ENCODE measurements around the gene IDH3A. TPM values are rescaled to one million over a fixed set of nuclear protein-coding genes. Genes with fewer than 3 reads are reported as not detected.

The IDH3A gene
- total RNA-seq, 1 experiment from 2014 or later = 111 TPM

DNA sequence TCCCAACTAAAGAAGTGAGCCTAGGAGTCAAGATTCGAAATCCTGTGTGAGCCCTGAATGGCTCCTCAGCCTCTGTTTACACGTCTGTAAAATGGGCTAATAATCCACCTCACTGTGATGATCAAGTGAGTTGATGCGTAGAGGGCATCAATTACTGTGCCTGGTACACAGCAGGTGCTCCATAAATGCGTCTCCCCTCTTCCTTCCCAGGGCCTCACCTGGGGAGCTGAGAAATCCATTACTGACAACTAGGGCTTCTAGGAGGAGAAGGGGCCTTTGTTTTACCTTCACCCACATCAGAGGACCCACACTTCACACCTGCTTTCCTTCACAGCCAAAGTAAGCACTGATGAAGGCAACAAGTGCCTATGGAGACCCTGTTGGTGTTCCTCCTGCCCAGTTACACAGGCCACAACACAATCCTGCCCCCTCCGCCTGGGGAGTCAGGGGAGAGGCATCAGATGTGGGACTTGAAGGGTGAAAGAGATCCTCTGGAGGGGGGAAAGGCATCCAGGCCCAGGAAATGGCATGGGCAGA is 19.3 kb upstream of the IDH3A start:
- CTCF ChIA-PET = interaction anchor here (0.6 kb wide), 1 partner anchor 16 kb away, joined by 8 read pairs; no protein-coding TSS in a partner anchor
- H3K27ac Mint-ChIP-seq (ENCODE audit: unreplicated experiment) = no peak overlapping the region
- H3K9me3 Mint-ChIP-seq (ENCODE audit: low read depth, unreplicated experiment) = no peaks in the 10 kb centered on the region
- H3K4me3 Mint-ChIP-seq (ENCODE audit: low read depth, unreplicated experiment) = peak overlapping the region; percentile 75
- DNase-seq = no peak
- BruUV-seq (replicated peaks) = no TSS peak
- intact Hi-C loops (cut with micrococcal nuclease; ENCODE audit: unreplicated experiment) = loop anchor here (5.0 kb wide), 2 partner anchors 47 to 112 kb away; no protein-coding TSS in a partner anchor
- TF ChIP-seq, protein P1, sequence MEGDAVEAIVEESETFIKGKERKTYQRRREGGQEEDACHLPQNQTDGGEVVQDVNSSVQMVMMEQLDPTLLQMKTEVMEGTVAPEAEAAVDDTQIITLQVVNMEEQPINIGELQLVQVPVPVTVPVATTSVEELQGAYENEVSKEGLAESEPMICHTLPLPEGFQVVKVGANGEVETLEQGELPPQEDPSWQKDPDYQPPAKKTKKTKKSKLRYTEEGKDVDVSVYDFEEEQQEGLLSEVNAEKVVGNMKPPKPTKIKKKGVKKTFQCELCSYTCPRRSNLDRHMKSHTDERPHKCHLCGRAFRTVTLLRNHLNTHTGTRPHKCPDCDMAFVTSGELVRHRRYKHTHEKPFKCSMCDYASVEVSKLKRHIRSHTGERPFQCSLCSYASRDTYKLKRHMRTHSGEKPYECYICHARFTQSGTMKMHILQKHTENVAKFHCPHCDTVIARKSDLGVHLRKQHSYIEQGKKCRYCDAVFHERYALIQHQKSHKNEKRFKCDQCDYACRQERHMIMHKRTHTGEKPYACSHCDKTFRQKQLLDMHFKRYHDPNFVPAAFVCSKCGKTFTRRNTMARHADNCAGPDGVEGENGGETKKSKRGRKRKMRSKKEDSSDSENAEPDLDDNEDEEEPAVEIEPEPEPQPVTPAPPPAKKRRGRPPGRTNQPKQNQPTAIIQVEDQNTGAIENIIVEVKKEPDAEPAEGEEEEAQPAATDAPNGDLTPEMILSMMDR (IDR thresholded peaks at IDR 0.05; ENCODE audit: unreplicated experiment) = no peak
- H3K4me1 Mint-ChIP-seq (ENCODE audit: low read depth, unreplicated experiment) = peaks cover 36% of the 10 kb centered on the region
- peaks cover 28% of the 10 kb centered on the region for H3K36me3 Mint-ChIP-seq (ENCODE audit: insufficient read depth, unreplicated experiment)
- no peaks in the 10 kb centered on the region for H3K27me3 Mint-ChIP-seq (ENCODE audit: unreplicated experiment)

DNA sequence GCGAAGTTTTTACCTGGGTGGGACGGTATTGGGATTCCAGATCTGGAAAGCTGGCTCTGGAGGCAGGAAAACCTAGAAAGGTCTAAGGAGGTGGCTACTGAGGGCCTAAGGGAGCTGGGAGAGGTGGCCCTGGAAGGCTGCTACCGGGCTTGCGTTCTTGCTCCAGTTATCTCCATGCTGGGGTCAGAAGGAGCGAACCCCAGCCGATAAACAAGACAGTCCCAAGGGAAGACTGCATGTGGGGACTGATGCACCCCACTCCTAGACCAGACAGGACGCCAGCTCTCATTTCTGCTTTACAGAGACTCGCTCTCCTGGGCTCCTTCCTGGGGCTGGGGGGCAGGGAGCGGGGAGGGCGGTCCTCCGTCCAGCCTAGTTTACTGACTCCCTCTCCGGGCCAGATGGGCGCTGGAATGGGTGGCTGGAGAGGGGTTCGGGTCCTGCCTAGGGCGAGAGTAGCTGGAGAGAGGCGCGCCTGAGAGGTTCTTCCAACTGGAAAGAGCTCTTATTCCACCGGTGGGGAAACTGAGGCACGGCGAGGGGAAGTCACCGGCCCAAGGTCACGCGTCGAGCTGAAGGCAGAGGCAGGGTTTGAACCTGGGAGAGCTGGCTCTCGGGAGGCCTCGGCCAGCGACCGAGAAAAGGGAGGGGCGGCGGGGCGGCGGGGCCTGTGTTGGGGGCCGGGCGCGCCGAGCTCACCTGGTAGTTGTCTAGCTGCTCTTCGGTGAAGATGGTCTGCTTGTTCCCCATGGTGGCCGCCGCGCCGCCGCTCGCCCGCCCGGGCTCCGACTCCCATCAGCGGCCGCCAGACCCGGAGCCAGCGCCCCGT is 18.5 kb upstream of the IDH3A start:
- no peaks in the 10 kb centered on the region for H3K9me3 Mint-ChIP-seq (ENCODE audit: low read depth, unreplicated experiment)
- no peak for DNase-seq
- H3K27me3 Mint-ChIP-seq (ENCODE audit: unreplicated experiment) = no peaks in the 10 kb centered on the region
- peaks cover 36% of the 10 kb centered on the region for H3K4me1 Mint-ChIP-seq (ENCODE audit: low read depth, unreplicated experiment)
- CTCF ChIA-PET = interaction anchor here (0.6 to 2.1 kb wide), 9 partner anchors 12 to 122 kb away, joined by 3 to 10 read pairs (median 3); no protein-coding TSS in a partner anchor
- TF ChIP-seq, protein P1 (IDR thresholded peaks at IDR 0.05; ENCODE audit: unreplicated experiment) = no peak
- peak overlapping the region; percentile 75 for H3K4me3 Mint-ChIP-seq (ENCODE audit: low read depth, unreplicated experiment)
- peak overlapping the region; percentile 76 for H3K27ac Mint-ChIP-seq (ENCODE audit: unreplicated experiment)
- TSS peak; percentile 23 for BruUV-seq (replicated peaks)
- peaks cover 28% of the 10 kb centered on the region for H3K36me3 Mint-ChIP-seq (ENCODE audit: insufficient read depth, unreplicated experiment)
- intact Hi-C loops (cut with micrococcal nuclease; ENCODE audit: unreplicated experiment) = loop anchor here (5.0 kb wide), 2 partner anchors 47 to 112 kb away; no protein-coding TSS in a partner anchor

- TSS peak; percentile 62 for BruUV-seq (replicated peaks)
- Mint-ChIP-seq H3K9me3 (ENCODE audit: low read depth, unreplicated experiment) (no peaks in the 10 kb centered on the region), H3K36me3 (ENCODE audit: insufficient read depth, unreplicated experiment) (peaks cover 28% of the 10 kb centered on the region), H3K27ac (ENCODE audit: unreplicated experiment) (peak within 1 kb of the TSS; percentile 76), H3K4me3 (ENCODE audit: low read depth, unreplicated experiment) (peak within 1 kb of the TSS; percentile 75), H3K4me1 (ENCODE audit: low read depth, unreplicated experiment) (peaks cover 36% of the 10 kb centered on the region), H3K27me3 (ENCODE audit: unreplicated experiment) (no peaks in the 10 kb centered on the region)
- CTCF ChIA-PET = interaction anchor here (0.6 to 2.1 kb wide), 8 partner anchors 16 to 121 kb away, joined by 3 to 10 read pairs (median 4); no protein-coding TSS in a partner anchor
- intact Hi-C loops (cut with micrococcal nuclease; ENCODE audit: unreplicated experiment) = loop anchor here (5.0 kb wide), 2 partner anchors 46 to 111 kb away; no protein-coding TSS in a partner anchor
- DNase-seq = peak; percentile 90
- TF ChIP-seq, protein P1 (IDR thresholded peaks at IDR 0.05; ENCODE audit: unreplicated experiment) = peak; percentile 88
Observed at GRCh38 chr15:78131295-78132061, 17.7 kb upstream of the IDH3A start, which contains the start of gene CIB2. Gene CIB2, minus strand, starts transcription at chr15:78131445. Its CDS starts 230 bp downstream, at chr15:78131215.

- DNase-seq = peak; percentile 71
- peak overlapping the region; percentile 31 for H3K4me3 Mint-ChIP-seq (ENCODE audit: low read depth, unreplicated experiment)
- no TSS peak for BruUV-seq (replicated peaks)
Observed at GRCh38 chr15:78133801-78134200, 15.4 kb upstream of the IDH3A start.

More at GRCh38 chr15:78133801-78134200, 15.4 kb upstream of the IDH3A start:
- Mint-ChIP-seq H3K27me3 (ENCODE audit: unreplicated experiment) (no peaks in the 10 kb centered on the region), H3K4me1 (ENCODE audit: low read depth, unreplicated experiment) (peaks cover 25% of the 10 kb centered on the region), H3K27ac (ENCODE audit: unreplicated experiment) (peak overlapping the region; percentile 65), H3K9me3 (ENCODE audit: low read depth, unreplicated experiment) (no peaks in the 10 kb centered on the region), H3K36me3 (ENCODE audit: insufficient read depth, unreplicated experiment) (peaks cover 28% of the 10 kb centered on the region)
- CTCF ChIA-PET = interaction anchor here (1.4 kb wide), 1 partner anchor 15 kb away, joined by 3 read pairs; the partner anchor contains the start of gene IDH3A
- TF ChIP-seq, protein P1 (IDR thresholded peaks at IDR 0.05; ENCODE audit: unreplicated experiment) = no peak
- intact Hi-C loops (cut with micrococcal nuclease; ENCODE audit: unreplicated experiment) = loop anchor here (2.0 to 5.0 kb wide), 3 partner anchors 15 to 108 kb away; partner anchors contain the start of gene IDH3A

Data from Calu3 (cell line).